Vagina (tissue), 2 donors: ENCODE data around the gene ABTB2.

Source experiments
- CTCF ChIP-seq, 3 experiments: fragments of 450-650 bp in 2 of 3; fragments of 200-600 bp in 1 of 3; sonication (generic) in 1 of 3; IDR thresholded peaks; one replicate each; pipeline ENCODE4 v1.5.1; 2017 to 2019; ENCODE audit warnings: antibody characterized with exemption in 3 of 3, mild to moderate bottlenecking in 2 of 3, moderate library complexity in 2 of 3
- POLR2A ChIP-seq, 2 donors: fragments of 450-650 bp; IDR thresholded peaks; one replicate each; pipeline ENCODE4 v1.6.1; 2017; ENCODE audit warnings: antibody characterized with exemption in 2 of 2, mild to moderate bottlenecking in 2 of 2, moderate library complexity in 2 of 2
- POLR2AphosphoS5 ChIP-seq, 2 donors: sonication (generic); formaldehyde crosslinking; IDR thresholded peaks; one replicate each; pipeline ENCODE4 v1.9.0; 2017; ENCODE audit warnings: antibody characterized with exemption in 2 of 2, mild to moderate bottlenecking in 2 of 2, low read depth in 1 of 2; ENCODE audit not compliant: insufficient read depth in 1 of 2

GRCh38 chr11:34205326-34206035, 152.3 kb downstream of the ABTB2 start:
- TF ChIP-seq CTCF (IDR thresholded peaks at IDR 0.05) = no peak
- TF ChIP-seq POLR2AphosphoS5 (IDR thresholded peaks at IDR 0.05; ENCODE audit: insufficient read depth in 1 of 2, low read depth in 1 of 2) = no peak
- no peak for TF ChIP-seq POLR2A (IDR thresholded peaks at IDR 0.05)
